ENCODE data around the gene CTBP2. TPM values are rescaled to one million over a fixed set of nuclear protein-coding genes. Genes with fewer than 3 reads are reported as not detected.

CTBP2 gene
- total RNA-seq, 1 experiment from 2014 or later = 212 TPM

GRCh38 chr10:125057158-125058001 is 103.0 kb downstream of the CTBP2 start:
- no peak overlapping the region for H2BK15ac ChIP-seq (ENCODE audit: low read depth, low read length)
- H3K79me2 ChIP-seq (ENCODE audit: insufficient read depth, low read length) = peaks cover 69% of the 10 kb centered on the region; the same call in 1 of the 2 replicates
- H4K5ac ChIP-seq (ENCODE audit: insufficient read length, low read depth, low read length) = no peak overlapping the region
- no peaks in the 10 kb centered on the region for H3K9me3 ChIP-seq (ENCODE audit: control insufficient read depth, low read depth, low read length)
- TF ChIP-seq CTCF (conservative IDR thresholded peaks at IDR 0.05) = no peak
- H3K56ac ChIP-seq (ENCODE audit: insufficient read length, low read depth, low read length) = no peak overlapping the region
- no peaks in the 10 kb centered on the region for H3K23me2 ChIP-seq (ENCODE audit: insufficient read length, low read depth, low read length, poor library complexity, severe bottlenecking)
- Mint-ChIP-seq H3K27me3 (ENCODE audit: low read depth) (no peaks in the 10 kb centered on the region; the same call in 1 of the 2 replicates), H3K36me3 (ENCODE audit: insufficient read depth in 1 of 3, low read depth in 3 of 3) (peaks cover 63 to 74% (median 69%) of the 10 kb centered on the region in 3 experiments), H3K4me3 (peak overlapping the region in 1 of 2 experiments; percentile 49; a peak in 1 of 5 replicates), H3K27ac (peak overlapping the region; percentile 65 to 93 (median 84); a peak in 6 of 7 replicates), H3K4me1 (peaks cover 73 to 86% of the 10 kb centered on the region in 2 experiments), H3K9me3 (peaks cover 0 to 2% of the 10 kb centered on the region in 2 experiments; a peak in 1 of 5 replicates)
- H3K4me1 ChIP-seq (ENCODE audit: insufficient read depth, low read length) = peaks cover 6% of the 10 kb centered on the region; the same call in 1 of the 2 replicates
- no peak overlapping the region for H3K23ac ChIP-seq (ENCODE audit: insufficient read length, low read depth, low read length)
- no peak overlapping the region for H4K91ac ChIP-seq (ENCODE audit: insufficient read length, low read depth, low read length)
- no peak overlapping the region for H3K18ac ChIP-seq (ENCODE audit: insufficient read length, low read depth, low read length)
- H3T11ph ChIP-seq (ENCODE audit: low read length) = no peak overlapping the region
- no peak overlapping the region for H2BK20ac ChIP-seq (ENCODE audit: low read depth, low read length, poor library complexity, severe bottlenecking)
- H3K27me3 ChIP-seq (ENCODE audit: insufficient read depth, low read length) = no peaks in the 10 kb centered on the region
- peaks cover 23% of the 10 kb centered on the region for H3K79me1 ChIP-seq (ENCODE audit: insufficient read depth, low read depth, low read length, poor library complexity, severe bottlenecking)
- H3K27ac ChIP-seq (ENCODE audit: insufficient read length, low read depth, low read length) = no peak overlapping the region
- H2BK5ac ChIP-seq (ENCODE audit: insufficient read length, low read length) = no peak overlapping the region
- WGBS (ENCODE audit: extremely low coverage, insufficient read length, low lambda C conversion rate) = no CpG with 5 or more reads among the region's 20 CpGs
- H4K20me1 ChIP-seq (ENCODE audit: control insufficient read depth, insufficient read depth, insufficient read length) = peaks cover 3% of the 10 kb centered on the region
- H3K4ac ChIP-seq (ENCODE audit: low read depth, low read length) = no peak overlapping the region
- H4K8ac ChIP-seq (replicated peaks; ENCODE audit: insufficient read length, low read depth, low read length) = no peak overlapping the region
- no peak for DNase-seq
- no peak overlapping the region for H3K14ac ChIP-seq (ENCODE audit: insufficient read depth, low read length)
- no peak overlapping the region for H2BK120ac ChIP-seq (ENCODE audit: low read depth, low read length, poor library complexity, severe bottlenecking)
- no peak overlapping the region for H2BK12ac ChIP-seq (ENCODE audit: insufficient read length, low read depth, low read length)
- H3K4me2 ChIP-seq (ENCODE audit: insufficient read depth, insufficient read length, low read length) = no peak overlapping the region
- H2AK5ac ChIP-seq (ENCODE audit: insufficient read length, low read length) = no peak overlapping the region
- no peak overlapping the region for H2AFZ ChIP-seq (ENCODE audit: low read length)
- no peak overlapping the region for H3K9ac ChIP-seq (ENCODE audit: extremely low read depth, insufficient read length, low read length)
